ENCODE data around the gene NLGN2.

The NLGN2 gene

DNA sequence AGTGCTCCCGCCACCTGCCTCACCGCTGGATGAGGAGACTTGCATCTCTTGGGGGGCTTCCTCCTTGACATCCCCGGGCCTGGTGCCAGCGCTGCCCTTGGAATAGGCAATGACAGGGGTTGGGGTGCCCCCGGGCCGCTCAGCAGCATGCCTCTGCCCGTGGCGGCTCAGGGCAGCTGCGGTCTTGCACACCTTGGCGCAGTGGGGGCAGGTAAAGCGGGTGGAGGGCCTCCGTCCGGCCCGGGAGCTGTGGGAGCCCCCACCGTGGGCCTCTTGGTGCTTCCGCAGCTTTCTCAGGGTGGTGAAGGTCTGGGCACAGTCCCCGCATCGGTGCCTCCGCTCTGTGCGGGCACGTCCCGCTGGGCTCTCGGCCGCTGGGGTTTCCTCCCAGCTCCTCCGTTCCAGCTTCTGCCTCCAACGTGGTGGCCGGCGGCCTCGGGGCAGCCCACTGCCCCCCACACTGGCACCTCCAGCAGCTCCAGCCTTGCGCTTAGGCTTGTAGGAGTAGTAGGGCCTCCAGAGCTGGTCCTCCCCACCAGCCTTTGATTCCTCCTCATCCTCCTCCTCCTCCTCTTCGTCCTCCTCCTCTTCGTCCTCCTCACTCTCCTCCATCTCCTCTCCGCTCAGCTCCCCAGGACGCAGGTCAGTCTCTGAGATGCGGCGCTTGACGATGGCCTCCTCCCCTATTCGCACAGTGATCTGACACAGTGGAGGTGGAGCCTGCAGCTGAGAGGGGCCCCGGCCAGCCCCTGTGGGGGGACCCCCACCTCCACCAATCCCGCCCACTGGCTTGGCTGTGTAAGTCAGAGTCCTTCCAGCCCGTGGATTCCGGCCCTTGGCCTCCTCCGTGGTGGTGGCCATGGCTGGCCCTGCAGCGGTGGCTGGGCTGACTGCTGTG, 55.1 kb downstream of the NLGN2 start:
- in situ Hi-C loops (cut with MboI; ENCODE audit: low sequenced_read_pairs, unreplicated experiment), result no loop called here
- no peak for TF ChIP-seq CTCF (IDR thresholded peaks at IDR 0.05; ENCODE audit: borderline replicate concordance, control extremely low read depth, extremely low read depth, insufficient read depth, missing control alignments)
- no peak for DNase-seq (ENCODE audit: low spot score)

DNA sequence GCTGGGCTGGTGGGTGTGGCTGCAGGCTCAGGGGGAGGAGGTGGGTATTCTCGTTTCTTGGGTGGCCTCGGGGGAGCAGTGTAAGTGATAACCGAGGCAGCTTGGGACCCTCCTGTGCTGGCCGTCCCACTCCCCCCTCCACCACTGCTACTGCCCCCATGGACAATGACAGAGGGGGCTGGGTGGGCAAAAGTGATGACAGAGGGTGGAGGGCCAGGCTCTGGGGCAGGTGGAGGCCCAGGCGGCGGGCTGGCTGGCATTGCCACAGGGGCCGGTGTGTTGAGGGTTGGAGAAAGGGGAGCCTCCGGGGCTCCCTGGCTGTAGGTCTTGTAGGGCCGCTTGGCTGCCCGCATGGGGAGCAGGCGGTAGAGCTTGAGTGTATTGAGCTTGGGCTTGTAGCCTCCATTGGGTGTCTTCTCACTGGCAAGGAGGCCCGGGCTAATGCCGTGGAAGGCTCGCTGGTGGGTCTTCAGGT, 55.8 kb downstream of the NLGN2 start:
- DNase-seq (ENCODE audit: low spot score), result no peak
- in situ Hi-C loops (cut with MboI; ENCODE audit: low sequenced_read_pairs, unreplicated experiment), result no loop called here
- TF ChIP-seq CTCF (IDR thresholded peaks at IDR 0.05; ENCODE audit: borderline replicate concordance, control extremely low read depth, extremely low read depth, insufficient read depth, missing control alignments), result no peak

- no peak for TF ChIP-seq CTCF (IDR thresholded peaks at IDR 0.05; ENCODE audit: borderline replicate concordance, control extremely low read depth, extremely low read depth, insufficient read depth, missing control alignments)
- DNase-seq (ENCODE audit: low spot score), result no peak
- in situ Hi-C loops (cut with MboI; ENCODE audit: low sequenced_read_pairs, unreplicated experiment), result no loop called here
Observed at GRCh38 chr17:7464081-7464480, 56.4 kb downstream of the NLGN2 start.

DNA sequence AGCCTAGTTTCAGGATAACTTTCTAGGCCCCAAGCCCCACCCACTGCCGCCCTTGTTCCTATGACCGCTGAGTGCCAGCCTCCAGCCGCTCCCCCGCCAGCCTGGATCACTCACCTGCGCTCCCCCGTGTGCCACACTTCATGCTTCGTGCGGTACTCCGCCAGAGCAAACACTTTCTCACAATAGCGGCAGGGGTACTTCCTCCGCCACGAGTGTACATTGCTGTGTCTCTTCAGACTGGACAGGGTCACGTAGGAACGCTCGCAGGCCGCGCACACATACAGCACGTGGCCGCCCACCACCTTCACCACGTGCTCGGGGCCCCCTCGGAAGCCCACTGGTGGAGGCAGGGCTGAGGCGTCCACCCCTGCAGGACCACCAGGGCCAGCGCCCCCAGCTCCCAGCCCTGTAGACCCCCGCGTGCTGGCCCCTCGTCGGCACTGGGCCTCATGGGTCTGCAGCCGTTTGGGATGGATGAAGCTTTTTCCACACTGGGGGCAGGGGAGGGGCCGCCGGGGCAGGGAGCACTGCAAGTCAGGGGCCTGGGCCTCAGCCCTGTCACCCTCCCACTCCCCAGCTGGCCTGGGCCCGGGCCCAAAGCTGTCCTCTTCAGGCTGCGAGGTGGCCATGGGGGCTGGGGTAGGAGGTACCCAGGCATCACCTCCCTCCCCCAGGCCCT, 58.1 kb downstream of the NLGN2 start:
- in situ Hi-C loops (cut with MboI; ENCODE audit: low sequenced_read_pairs, unreplicated experiment), result no loop called here

DNA sequence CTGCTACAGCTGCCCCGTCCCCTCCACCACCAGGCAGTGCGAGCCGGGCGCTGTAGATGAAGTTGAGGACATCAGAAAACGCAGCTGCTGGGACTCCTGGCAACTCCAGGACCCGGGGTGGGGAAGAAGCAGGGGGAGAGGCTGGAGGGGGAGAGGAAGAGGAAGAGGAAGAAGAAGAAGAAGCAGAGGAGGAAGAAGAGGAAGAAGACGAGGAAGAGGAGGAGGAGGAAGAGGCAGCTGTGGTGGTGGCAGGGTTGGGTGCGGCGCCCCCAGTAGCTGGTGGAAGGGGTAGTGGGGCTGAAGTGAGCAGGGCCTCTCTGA, 58.6 kb downstream of the NLGN2 start:
- TF ChIP-seq CTCF (IDR thresholded peaks at IDR 0.05; ENCODE audit: borderline replicate concordance, control extremely low read depth, extremely low read depth, insufficient read depth, missing control alignments), result no peak
- DNase-seq (ENCODE audit: low spot score), result no peak
- in situ Hi-C loops (cut with MboI; ENCODE audit: low sequenced_read_pairs, unreplicated experiment), result no loop called here

More for the DNA sequence above, 58.1 kb downstream of the NLGN2 start:
- no peak for TF ChIP-seq CTCF (IDR thresholded peaks at IDR 0.05; ENCODE audit: borderline replicate concordance, control extremely low read depth, extremely low read depth, insufficient read depth, missing control alignments)
- DNase-seq (ENCODE audit: low spot score), result no peak

DNA sequence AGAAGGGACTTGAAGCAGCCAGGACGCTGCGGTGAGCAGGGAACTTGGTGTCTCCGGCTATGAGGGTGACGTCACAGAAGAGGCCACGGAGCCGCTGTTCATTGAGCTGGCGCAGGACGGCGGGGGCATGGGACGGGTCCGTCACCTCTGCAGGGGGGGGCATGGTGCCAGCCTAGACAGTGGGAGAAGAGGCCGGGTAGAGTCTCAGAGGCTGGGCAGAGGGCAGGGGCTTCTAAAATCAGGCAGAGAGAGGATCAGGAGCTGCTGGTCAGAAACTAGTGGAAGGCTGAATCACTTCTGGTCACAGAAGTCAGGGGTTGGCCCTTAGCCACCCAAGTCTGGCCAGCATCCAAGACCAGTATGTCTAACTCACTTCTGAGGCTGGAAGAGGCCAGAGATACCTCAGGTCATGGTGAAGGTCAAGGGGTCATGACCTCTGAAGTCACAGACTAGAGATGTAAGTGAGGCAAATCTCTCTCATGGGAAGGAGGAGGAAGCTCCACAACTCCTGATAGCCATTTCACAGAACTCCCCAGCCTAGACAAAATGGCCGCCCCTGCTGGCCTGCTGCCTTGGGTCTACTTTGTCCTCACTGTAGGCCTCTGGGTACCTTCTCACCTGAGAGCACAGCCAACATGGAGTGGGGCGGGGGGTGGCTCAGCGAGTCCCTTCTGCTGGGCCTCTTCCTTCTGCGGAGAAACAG, 59.1 kb downstream of the NLGN2 start:
- DNase-seq (ENCODE audit: low spot score), result no peak
- no peak for TF ChIP-seq CTCF (IDR thresholded peaks at IDR 0.05; ENCODE audit: borderline replicate concordance, control extremely low read depth, extremely low read depth, insufficient read depth, missing control alignments)
- in situ Hi-C loops (cut with MboI; ENCODE audit: low sequenced_read_pairs, unreplicated experiment), result no loop called here

Measured in GM13976 (cell line).